Measurements from ENCODE around the gene HIC1. TPM values are rescaled to one million over a fixed set of nuclear protein-coding genes. Genes with fewer than 3 reads are reported as not detected.

HIC1 gene
- total and polyA plus RNA-seq, 2 of the 4 experiments (the other 2 are of a cell fraction), result 10.4 to 23.0 TPM

GRCh38 chr17:2057760-2058585, 3.1 kb downstream of the HIC1 start:
- H3K79me1 ChIP-seq (ENCODE audit: low read depth in 1 of 2, low read length in 2 of 2), result peaks cover 13 to 52% of the 10 kb centered on the region in 2 experiments

More at GRCh38 chr17:2057760-2058585, 3.1 kb downstream of the HIC1 start:
- Histone ChIP-seq H3K4me1 (ENCODE audit: control insufficient read depth, insufficient read depth, low read length) (peaks cover 46% of the 10 kb centered on the region), H2AFZ (replicated peaks; ENCODE audit: low read length, poor library complexity) (peak overlapping the region; percentile 77), H2BK15ac (ENCODE audit: low read depth, low read length) (no peak overlapping the region; the same call in 2 of the 3 replicates), H3K4ac (ENCODE audit: low read depth, low read length) (peak overlapping the region; percentile 81), H2BK5ac (ENCODE audit: low read depth, low read length, poor library complexity, severe bottlenecking) (peak overlapping the region; percentile 95), H4K20me1 (ENCODE audit: insufficient read depth, low read length) (peaks cover 30% of the 10 kb centered on the region), H3K18ac (ENCODE audit: low read depth, low read length) (peak overlapping the region; percentile 53; the same call in 1 of the 2 replicates), H3K14ac (replicated peaks; ENCODE audit: low read depth, low read length) (peak overlapping the region; percentile 53), H4K91ac (ENCODE audit: insufficient read depth, low read depth, low read length) (peak overlapping the region; percentile 70; the same call in 1 of the 2 replicates), H2AK9ac (replicated peaks; ENCODE audit: low read depth, low read length, poor library complexity) (peak overlapping the region; percentile 68), H2AK5ac (ENCODE audit: low read depth, low read length) (peak overlapping the region; percentile 92), H3K56ac (ENCODE audit: extremely low read depth, insufficient read depth, low read length) (peak overlapping the region; percentile 43; the same call in 1 of the 2 replicates), H3K27ac (ENCODE audit: insufficient read depth, low read length) (peak overlapping the region; percentile 98), H4K8ac (ENCODE audit: low read depth in 2 of 2, low read length in 2 of 2) (peak overlapping the region; percentile 64 to 75), H3K4me2 (ENCODE audit: low read depth, low read length) (peak overlapping the region; percentile 82), H3K27me3 (ENCODE audit: control insufficient read depth, insufficient read depth, low read length) (no peaks in the 10 kb centered on the region), H3K9me1 (ENCODE audit: insufficient read depth, low read length) (0 out of 2 replicates have a peak, but pooled peaks cover 7% of the 10 kb centered on the region), H2BK120ac (ENCODE audit: low read depth, low read length) (peak overlapping the region; percentile 71), H3K36me3 (ENCODE audit: control insufficient read depth, insufficient read depth, low read length) (peaks cover 46% of the 10 kb centered on the region), H4K5ac (ENCODE audit: low read depth, low read length) (peak overlapping the region; percentile 85), H3K4me3 (ENCODE audit: insufficient read depth, low read depth, low read length) (peak overlapping the region; percentile 30), H3K9me3 (ENCODE audit: control insufficient read depth, insufficient read depth, low read length) (no peaks in the 10 kb centered on the region), H2BK20ac (ENCODE audit: low read depth, low read length) (no peak overlapping the region), H3K23ac (ENCODE audit: low read depth, low read length) (peak overlapping the region; percentile 90), H3K9ac (ENCODE audit: low read depth, low read length) (peak overlapping the region; percentile 84)
- DNase-seq (peak; percentile 49), ATAC-seq (ENCODE audit: low read depth) (no peak)
- CTCF ChIA-PET, result interaction anchor here (0.7 to 6.3 kb wide), 8 partner anchors 10 to 225 kb away, joined by 3 to 57 read pairs (median 4); no protein-coding TSS in a partner anchor
- no TSS peak for BruUV-seq (replicated peaks)
- in situ Hi-C loops (cut with MboI; ENCODE audit: low sequenced_read_pairs), result no loop called here
- TF ChIP-seq USF2 (IDR thresholded peaks at IDR 0.05; ENCODE audit: low read depth, low read length) (0 out of 2 replicates have a peak, but pooled peaks have one; percentile 21), MXI1 (IDR thresholded peaks at IDR 0.05; ENCODE audit: borderline replicate concordance, low read depth, low read length) (0 out of 2 replicates have a peak, but pooled peaks have one; percentile 27), NFE2L2 (IDR thresholded peaks at IDR 0.05; ENCODE audit: low read depth, low read length) (no peak)
- dilution Hi-C loops (cut with HindIII; ENCODE audit: low sequenced_read_pairs, unreplicated experiment), result no loop called here
- POLR2A ChIA-PET (ENCODE audit: unreplicated experiment), result no interaction called here
- intact Hi-C loops (cut with micrococcal nuclease), result no loop called here
- 38% methylated on average over 76 of the region's 98 CpGs; no CpG with 5 or more reads in 1 of the 2 experiments for WGBS, 2 experiments (ENCODE audit: extremely low coverage in 2 of 2, insufficient read length in 1 of 2)
